GM18499 (cell line): Measurements from ENCODE around the gene RFLNA.
"Not testable (repeated sequence)": the region's sequence is repeated elsewhere in the genome, so short reads cannot be mapped to it uniquely, and the experiment has no call there.

Experiments used
- ATAC-seq: cut with Tn5 transposase; IDR thresholded peaks from one replicate; pipeline ENCODE4 v1.9.1; 2021; ENCODE audit warnings: moderate number of reproducible peaks; ENCODE audit not compliant: insufficient read depth, unreplicated experiment

RFLNA gene

GRCh38 chr12:124317400-124317799, 22.5 kb downstream of the RFLNA start:
- ATAC-seq: no peak

GRCh38 chr12:124318278-124319020, 23.6 kb downstream of the RFLNA start:
- ATAC-seq: no peak

GRCh38 chr12:124319368-124320050, 24.6 kb downstream of the RFLNA start:
- ATAC-seq: no peak

GRCh38 chr12:124321040-124321481, 26.2 kb downstream of the RFLNA start:
- ATAC-seq: no peak

- no peak for ATAC-seq
Measured at GRCh38 chr12:124321556-124322270, 26.8 kb downstream of the RFLNA start.

- no peak for ATAC-seq
Measured at GRCh38 chr12:124322271-124322998, 27.5 kb downstream of the RFLNA start.

GRCh38 chr12:124322999-124323328, 28.1 kb downstream of the RFLNA start:
- not testable (repeated sequence) for ATAC-seq

- no peak for ATAC-seq
Measured at GRCh38 chr12:124323771-124324530, 29.1 kb downstream of the RFLNA start.

GRCh38 chr12:124324803-124325705, 30.2 kb downstream of the RFLNA start:
- ATAC-seq: no peak

GRCh38 chr12:124326104-124326503, 31.2 kb downstream of the RFLNA start:
- ATAC-seq: no peak

GRCh38 chr12:124326871-124327270, 32.0 kb downstream of the RFLNA start:
- no peak for ATAC-seq

GRCh38 chr12:124327362-124328043, 32.6 kb downstream of the RFLNA start:
- ATAC-seq: no peak

GRCh38 chr12:124328116-124328515, 33.2 kb downstream of the RFLNA start:
- ATAC-seq: no peak

- no peak for ATAC-seq
Measured at GRCh38 chr12:124328636-124329035, 33.7 kb downstream of the RFLNA start.

GRCh38 chr12:124332058-124332672, 37.3 kb downstream of the RFLNA start:
- ATAC-seq: no peak

- no peak for ATAC-seq
Measured at GRCh38 chr12:124332900-124333299, 38.0 kb downstream of the RFLNA start.

GRCh38 chr12:124333724-124334123, 38.8 kb downstream of the RFLNA start:
- no peak for ATAC-seq

- no peak for ATAC-seq
Measured at GRCh38 chr12:124334266-124334665, 39.4 kb downstream of the RFLNA start.
